HL-60 (cell line): ENCODE measurements around the gene ITGA6.

Source experiments
- CTCF ChIP-seq: IDR thresholded peaks from one replicate; pipeline ENCODE4 v1.5.1; 2011; ENCODE audit warnings: low read length, control low read depth, inconsistent platforms; ENCODE audit not compliant: insufficient read depth
- POLR2AphosphoS5 ChIP-seq: IDR thresholded peaks from 2 replicates; pipeline ENCODE4 v1.6.1; 2012; ENCODE audit warnings: low read depth
- REST ChIP-seq: IDR thresholded peaks from 2 replicates; pipeline ENCODE4 v1.6.1; 2012; ENCODE audit warnings: low read depth; ENCODE audit not compliant: insufficient replicate concordance

GRCh38 chr2:172448544-172449267 is 21.3 kb downstream of the ITGA6 start:
- TF ChIP-seq CTCF: no peak
- no peak for TF ChIP-seq REST
- no peak for TF ChIP-seq POLR2AphosphoS5
